IPS-NIHi7 (cell line): ENCODE data around the gene ITIH4.

Source experiments
- DNase-seq: peaks from one replicate; pipeline ENCODE4 v3.0.0; 2012; ENCODE audit warnings: mixed read lengths; ENCODE audit errors: extremely low spot score

ITIH4 gene

GRCh38 chr3:52848617-52849016, 18.1 kb upstream of the ITIH4 start:
- DNase-seq, result no peak

- no peak for DNase-seq
These were observed 17.3 kb upstream of the ITIH4 start for GRCh38 chr3:52847726-52848125.

GRCh38 chr3:52847241-52847640, 16.8 kb upstream of the ITIH4 start:
- DNase-seq, result no peak

- DNase-seq, result no peak
These were observed 16.0 kb upstream of the ITIH4 start for GRCh38 chr3:52846432-52846965.

- peak; percentile 45 for DNase-seq
These were observed 15.4 kb upstream of the ITIH4 start for GRCh38 chr3:52845691-52846431.

GRCh38 chr3:52845157-52845556, 14.7 kb upstream of the ITIH4 start:
- no peak for DNase-seq

- DNase-seq, result no peak
These were observed 14.0 kb upstream of the ITIH4 start for GRCh38 chr3:52844290-52844975.

GRCh38 chr3:52843881-52844280, 13.4 kb upstream of the ITIH4 start:
- DNase-seq, result no peak

- DNase-seq, result no peak
These were observed 12.8 kb upstream of the ITIH4 start for GRCh38 chr3:52843108-52843865.

- no peak for DNase-seq
These were observed 12.0 kb upstream of the ITIH4 start for GRCh38 chr3:52842424-52842823.

GRCh38 chr3:52841981-52842340, 11.5 kb upstream of the ITIH4 start:
- no peak for DNase-seq

GRCh38 chr3:52841211-52841980, 10.9 kb upstream of the ITIH4 start:
- DNase-seq, result no peak

- DNase-seq, result no peak
These were observed 9.5 kb upstream of the ITIH4 start for GRCh38 chr3:52839892-52840545.

- DNase-seq, result no peak
These were observed 8.8 kb upstream of the ITIH4 start for GRCh38 chr3:52839268-52839575.

- no peak for DNase-seq
These were observed 8.2 kb upstream of the ITIH4 start for GRCh38 chr3:52838561-52839267.

GRCh38 chr3:52836986-52837385, 6.5 kb upstream of the ITIH4 start:
- DNase-seq, result no peak

- no peak for DNase-seq
These were observed 6.0 kb upstream of the ITIH4 start for GRCh38 chr3:52836471-52836845.

GRCh38 chr3:52835766-52836470, 5.4 kb upstream of the ITIH4 start:
- no peak for DNase-seq

GRCh38 chr3:52834871-52835501, 4.5 kb upstream of the ITIH4 start, which contains the start of gene MUSTN1:
TSS of gene MUSTN1 (minus strand) at chr3:52835019. CDS start at chr3:52834948, 71 bp downstream.
- no peak for DNase-seq

- no peak for DNase-seq
These were observed 2.7 kb upstream of the ITIH4 start for GRCh38 chr3:52833202-52833601.
